GM21723 (cell line): ENCODE measurements around the gene FAM32A.

Experiments used
- ATAC-seq: cut with Tn5 transposase; IDR thresholded peaks from one replicate; pipeline ENCODE4 v1.9.1; 2021; ENCODE audit warnings: mild to moderate bottlenecking, moderate library complexity; ENCODE audit not compliant: unreplicated experiment

The FAM32A gene

DNA sequence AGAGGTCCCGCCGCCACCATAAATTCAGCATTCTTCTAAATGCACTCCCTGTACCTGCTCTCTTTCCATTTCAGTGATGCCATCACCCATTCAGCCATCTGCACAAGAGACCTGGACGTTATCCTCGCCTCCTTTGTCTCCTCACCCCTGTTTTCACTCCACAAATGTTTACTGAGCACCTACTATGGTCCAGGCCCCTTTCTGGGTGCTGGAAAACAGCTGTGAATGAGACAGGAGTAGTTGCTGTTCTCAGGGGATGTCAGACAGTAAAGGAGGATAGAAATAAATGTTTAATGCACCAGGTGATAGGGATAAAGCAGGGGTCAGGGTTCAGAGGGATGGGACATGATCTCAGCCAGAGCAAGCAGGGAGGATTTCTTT, 15.8 kb downstream of the FAM32A start:
- no peak for ATAC-seq

GRCh38 chr19:16202320-16203255, 17.4 kb downstream of the FAM32A start:
- no peak for ATAC-seq

GRCh38 chr19:16203256-16204004, 18.2 kb downstream of the FAM32A start:
- ATAC-seq: no peak

DNA sequence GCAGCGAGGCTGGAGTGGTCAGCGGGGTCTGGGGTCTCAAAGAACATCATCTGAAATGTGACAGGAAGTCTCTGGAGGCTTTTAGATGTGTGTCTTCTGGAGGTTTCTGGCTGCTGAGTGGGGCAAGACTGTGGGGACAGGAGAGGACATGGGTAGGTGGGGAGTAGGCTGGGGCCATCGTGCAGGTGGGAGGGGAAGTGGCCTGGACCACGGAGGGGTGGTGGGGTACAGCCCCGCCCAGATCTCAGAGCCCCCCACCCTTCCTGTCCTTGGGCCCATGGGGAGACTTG, 18.7 kb downstream of the FAM32A start:
- ATAC-seq: no peak

DNA sequence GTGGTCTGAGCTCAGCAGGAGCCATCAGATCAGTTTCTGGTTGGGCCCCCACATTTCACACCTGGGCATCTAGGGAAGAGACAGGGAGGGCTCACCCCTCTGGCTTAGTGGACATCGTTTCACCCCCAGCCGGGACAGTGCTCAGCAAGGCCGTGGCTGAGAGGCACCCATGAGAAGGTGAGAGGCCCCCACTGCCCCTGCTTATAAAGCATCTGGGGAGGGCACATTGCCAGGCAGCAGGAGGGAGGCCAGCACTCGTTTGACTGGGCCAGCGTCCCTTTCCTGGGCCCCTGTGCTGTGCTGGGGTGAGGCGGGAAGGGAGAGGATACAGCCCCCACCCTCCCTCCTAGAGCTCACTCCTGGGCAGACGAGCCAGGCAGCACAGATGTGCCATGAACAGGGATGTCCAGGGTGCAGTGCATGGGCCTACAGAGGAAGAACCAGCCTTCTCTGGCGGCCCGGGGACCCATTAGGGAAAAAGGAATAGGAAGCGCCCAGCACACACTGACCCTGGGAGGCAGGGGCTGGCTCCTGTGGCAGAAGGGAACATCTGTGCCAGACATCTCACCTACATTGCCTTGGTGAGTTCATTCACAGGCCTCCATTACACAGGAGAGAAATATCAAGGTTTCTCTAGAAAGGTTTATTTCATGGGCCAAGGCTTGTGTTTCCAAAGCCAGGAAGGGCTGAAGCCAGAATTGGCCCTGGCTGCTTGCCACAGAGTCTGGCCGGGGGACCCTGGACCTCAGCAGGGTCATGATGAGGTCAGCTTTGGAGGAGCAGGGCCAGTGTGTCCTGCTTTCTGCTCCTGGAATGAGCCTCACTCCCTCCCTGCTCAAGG, 20.2 kb downstream of the FAM32A start:
- no peak for ATAC-seq

GRCh38 chr19:16206046-16206605, 20.9 kb downstream of the FAM32A start:
- ATAC-seq: no peak

DNA sequence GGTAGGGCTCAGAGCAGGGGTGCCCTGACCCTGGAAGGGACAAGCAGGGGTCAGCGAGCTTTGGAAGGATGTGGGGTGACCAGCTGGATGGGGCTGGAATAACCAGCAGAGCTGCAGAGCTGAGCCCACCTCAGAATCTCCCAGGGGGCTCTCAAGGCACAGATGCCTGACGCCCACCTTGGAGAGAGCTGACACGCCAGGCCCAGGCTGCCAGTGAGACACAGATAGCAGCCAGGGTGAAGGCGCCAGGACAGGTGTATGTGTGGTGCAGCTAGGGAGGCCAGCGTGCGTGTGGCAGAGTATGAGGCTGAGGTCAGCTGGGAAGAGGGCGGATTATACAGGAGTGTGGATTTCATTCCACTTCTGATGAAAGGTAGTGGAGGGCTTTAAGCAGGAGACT, 21.4 kb downstream of the FAM32A start:
- ATAC-seq: no peak

DNA sequence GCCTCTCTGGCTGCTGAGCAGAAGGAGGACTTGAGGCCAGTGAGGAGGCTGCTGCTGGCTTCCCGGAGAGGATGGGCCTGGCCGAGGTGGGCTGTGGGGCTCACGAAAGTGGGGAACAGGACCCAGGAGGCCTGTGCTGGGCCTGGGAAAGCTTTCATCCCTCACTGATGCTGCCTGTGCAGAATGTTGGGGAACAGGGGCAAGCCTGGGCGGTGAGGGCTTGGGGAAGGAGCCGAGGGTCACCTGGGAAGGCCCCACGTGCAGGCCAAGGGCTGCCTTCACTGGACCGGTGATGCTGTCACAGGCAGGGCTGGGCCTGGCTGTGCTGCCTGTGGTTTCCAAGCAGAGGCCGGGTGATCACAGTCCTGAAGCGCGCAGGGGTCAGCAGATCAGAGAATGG, 21.9 kb downstream of the FAM32A start:
- ATAC-seq: no peak

GRCh38 chr19:16207490-16208025, 22.3 kb downstream of the FAM32A start:
- no peak for ATAC-seq

GRCh38 chr19:16208064-16208759, 23.0 kb downstream of the FAM32A start:
- no peak for ATAC-seq

GRCh38 chr19:16208847-16209665, 23.8 kb downstream of the FAM32A start:
- ATAC-seq: no peak

- no peak for ATAC-seq
Measured at GRCh38 chr19:16210168-16210567, 25.0 kb downstream of the FAM32A start.

DNA sequence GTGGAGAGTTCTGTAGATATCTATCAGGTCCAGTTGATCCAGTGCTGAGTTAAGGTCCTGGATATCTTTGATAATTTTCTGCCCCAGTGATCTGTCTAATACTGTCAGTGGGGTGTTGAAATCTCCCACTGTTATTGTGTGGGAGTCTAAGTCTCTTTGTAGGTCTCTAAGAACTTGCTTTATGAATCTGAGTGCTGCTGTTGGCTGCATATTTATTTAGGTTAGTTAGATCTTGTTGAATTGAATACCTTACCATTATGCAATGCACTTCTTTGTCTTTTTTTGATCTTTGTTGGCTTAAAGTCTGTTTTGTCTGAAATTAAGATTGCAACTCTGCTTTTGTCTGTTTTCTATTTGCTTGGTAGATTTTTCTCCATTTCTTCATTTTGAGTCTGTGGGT, 27.9 kb downstream of the FAM32A start:
- ATAC-seq: no peak

- ATAC-seq: no peak
Measured at GRCh38 chr19:16216744-16217670, 31.8 kb downstream of the FAM32A start.

DNA sequence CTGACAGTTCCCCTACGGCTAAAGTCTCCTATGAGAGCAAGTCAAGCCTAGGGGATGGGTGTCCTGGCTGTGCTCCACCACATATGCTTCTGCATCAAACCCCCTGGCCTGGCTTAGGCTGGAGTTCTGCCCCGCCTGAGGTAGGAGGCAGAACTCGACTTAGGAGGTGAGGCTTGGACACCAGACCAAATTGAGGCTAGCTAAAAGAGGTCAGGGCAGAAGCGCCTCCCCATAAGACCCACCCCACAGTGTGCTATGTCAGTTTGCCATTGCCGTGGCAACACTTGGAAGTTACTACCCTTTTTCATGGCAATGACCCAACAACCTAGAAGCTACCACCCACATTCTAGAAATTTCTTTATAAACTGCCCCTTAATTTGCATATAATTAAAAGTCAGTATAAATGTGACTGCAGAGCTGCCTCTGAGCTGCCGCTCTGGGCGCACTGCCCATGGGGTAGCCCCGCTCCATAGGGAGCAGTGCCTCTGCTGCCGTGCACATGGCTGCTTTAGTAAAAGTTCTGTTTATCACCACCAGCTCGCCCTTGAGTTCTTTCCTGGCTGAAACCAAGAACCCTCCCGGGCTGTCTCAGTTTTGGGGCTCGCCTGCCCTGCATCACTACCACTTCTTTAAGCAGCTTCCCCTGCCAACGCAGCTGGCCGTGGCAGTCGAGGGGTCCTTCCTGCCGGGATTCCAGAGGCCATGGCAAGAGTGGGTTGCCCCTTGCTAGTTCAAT, 32.7 kb downstream of the FAM32A start:
- no peak for ATAC-seq

DNA sequence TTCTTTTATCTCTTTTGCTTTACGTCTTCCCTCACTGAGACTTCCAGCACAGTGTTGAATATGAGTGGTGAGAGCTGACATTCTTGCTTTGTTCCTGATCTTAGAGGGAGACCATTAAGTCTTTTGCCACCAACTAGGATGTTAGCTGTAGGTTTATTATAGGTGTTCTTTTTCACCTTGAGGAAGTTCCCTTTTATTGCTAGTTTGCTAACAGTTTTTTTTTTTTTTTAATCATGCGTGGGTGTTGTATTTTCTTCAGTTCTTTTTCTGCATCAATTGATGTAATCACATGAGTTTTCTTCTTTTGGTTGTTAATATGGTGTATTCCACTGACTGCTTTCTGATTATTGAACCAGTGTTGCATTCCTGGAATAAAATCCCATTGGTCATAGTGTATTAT, 33.6 kb downstream of the FAM32A start:
- no peak for ATAC-seq

DNA sequence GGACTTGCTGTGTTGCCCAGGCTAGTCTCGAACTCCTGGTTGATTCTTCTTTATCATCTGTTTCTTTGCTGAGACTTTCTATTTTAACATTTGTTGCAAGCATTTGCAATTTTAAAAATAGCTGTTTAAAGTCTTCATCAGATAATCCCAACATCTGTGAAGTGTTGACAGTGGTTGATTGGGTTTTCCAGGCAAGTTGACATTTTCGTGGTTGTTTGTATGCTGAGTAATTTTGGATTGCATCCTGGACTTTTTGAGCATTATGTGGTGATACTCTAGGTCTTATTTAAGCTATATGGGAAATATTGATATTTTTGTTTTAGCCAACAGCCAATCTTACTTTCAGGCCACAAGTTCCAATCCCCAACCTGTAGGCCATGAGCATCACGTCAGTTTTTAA, 37.6 kb downstream of the FAM32A start:
- ATAC-seq: no peak

- no peak for ATAC-seq
Measured at GRCh38 chr19:16223746-16224145, 38.5 kb downstream of the FAM32A start.
